Gastrocnemius medialis (tissue), 4 donors: ENCODE measurements around the gene CHST11. TPM values are rescaled to one million over a fixed set of nuclear protein-coding genes. Genes with fewer than 3 reads are reported as not detected.

Experiments used
- ATAC-seq, 2 donors: fragments of 150-250 bp; one replicate each; pipeline ENCODE4 v1.9.1; 2016
- DNase-seq, 2 donors: peaks; one replicate each; pipeline ENCODE4 v3.0.0-alpha.2; 2019
- H3K27ac ChIP-seq, 4 donors: fragments of 200-600 bp; sonication (generic); 1 replicate in 1 of 4; 2 replicates in 3 of 4; pipeline ENCODE4 v1.5.1; 2016 to 2018; ENCODE audit warnings: mild to moderate bottlenecking in 2 of 4, moderate library complexity in 1 of 4
- H3K27me3 ChIP-seq, 3 donors: fragments of 200-600 bp; sonication (generic) in 2 of 3; 1 replicate in 1 of 3; 2 replicates in 2 of 3; pipeline versions ENCODE4 v1.5.1 to v1.6.0; 2016 to 2019; ENCODE audit warnings: mild to moderate bottlenecking in 1 of 3, moderate library complexity in 1 of 3
- H3K36me3 ChIP-seq, 2 donors: fragments of 200-600 bp; sonication (generic) in 1 of 2; one replicate each; pipeline ENCODE4 v1.5.1; 2017 to 2018
- H3K4me1 ChIP-seq, 2 donors: fragments of 200-600 bp; sonication (generic) in 1 of 2; one replicate each; pipeline ENCODE4 v1.5.1; 2016 to 2017; ENCODE audit warnings: mild to moderate bottlenecking in 2 of 2
- H3K4me3 ChIP-seq, 4 donors: fragments of 200-600 bp; sonication (generic) in 3 of 4; 1 replicate in 1 of 4; 2 replicates in 3 of 4; pipeline ENCODE4 v1.5.1; 2016 to 2019; ENCODE audit warnings: mild to moderate bottlenecking in 2 of 4
- H3K9me3 ChIP-seq, 3 donors: fragments of 200-600 bp; sonication (generic) in 2 of 3; 1 replicate in 1 of 3; 2 replicates in 2 of 3; pipeline ENCODE4 v1.5.1; 2016 to 2019
- CTCF ChIP-seq, 5 experiments: fragments of 450-650 bp in 3 of 5; fragments of 200-600 bp in 2 of 5; sonication (generic) in 2 of 5; IDR thresholded peaks in 4 of 5; conservative IDR thresholded peaks in 1 of 5; 1 replicate in 4 of 5; 2 replicates in 1 of 5; pipeline ENCODE4 v1.5.1; 2016 to 2019; ENCODE audit warnings: antibody characterized with exemption in 5 of 5, mild to moderate bottlenecking in 3 of 5, moderate library complexity in 3 of 5
- POLR2A ChIP-seq, 2 donors: fragments of 450-650 bp; IDR thresholded peaks; one replicate each; pipeline ENCODE4 v1.6.1; 2017; ENCODE audit warnings: antibody characterized with exemption in 2 of 2, mild to moderate bottlenecking in 2 of 2, moderate library complexity in 2 of 2
- in situ Hi-C, 4 donors: fragments of 200-750 bp; cut with MboI; loops; one replicate each; pipeline versions ENCODE4 v1.15.0 to v1.8.0; 2017; ENCODE audit warnings: low sequenced_read_pairs in 4 of 4
- intact Hi-C: fragments of 100-400 bp; cut with DNase I; formaldehyde crosslinking; loops from one replicate; pipeline ENCODE4 v1.15.1; 2023; ENCODE audit warnings: low total_unique reads
- total RNA-seq, 4 donors: library from RNA; depleted of rRNA; stranded (reverse); fragments of >200 nt; gene quantifications; one replicate each; pipeline versions ENCODE4 v1.1.0 to v1.2.3, GENCODE V29; 2016

CHST11 gene
- total RNA-seq, 4 donors from 2014 or later: 0.17 to 2.1 (median 1.4) TPM

- TF ChIP-seq CTCF (IDR thresholded peaks at IDR 0.05 in 4 of 5, conservative IDR thresholded peaks at IDR 0.05 in 1 of 5): no peak
- no peak for TF ChIP-seq POLR2A (IDR thresholded peaks at IDR 0.05)
These were observed 80.1 kb downstream of the CHST11 start for GRCh38 chr12:104536841-104537240.

GRCh38 chr12:104538056-104538455 lies 81.3 kb downstream of the CHST11 start:
- no peak for TF ChIP-seq CTCF (IDR thresholded peaks at IDR 0.05 in 4 of 5, conservative IDR thresholded peaks at IDR 0.05 in 1 of 5)
- no peak for TF ChIP-seq POLR2A (IDR thresholded peaks at IDR 0.05)
- Histone ChIP-seq H3K27me3 (no peaks in the 10 kb centered on the region), H3K4me3 (no peak overlapping the region), H3K9me3 (no peaks in the 10 kb centered on the region), H3K4me1 (no peaks in the 10 kb centered on the region), H3K36me3 (no peaks in the 10 kb centered on the region), H3K27ac (no peak overlapping the region)
- no peak for DNase-seq
- intact Hi-C loops: no loop called here
- in situ Hi-C loops: no loop called here
- ATAC-seq: no peak

More at GRCh38 chr12:104536841-104537240, 80.1 kb downstream of the CHST11 start:
- H3K36me3 ChIP-seq: no peaks in the 10 kb centered on the region
- no peak overlapping the region for H3K4me3 ChIP-seq
- H3K4me1 ChIP-seq: no peaks in the 10 kb centered on the region
- H3K9me3 ChIP-seq: no peaks in the 10 kb centered on the region
- H3K27me3 ChIP-seq: no peaks in the 10 kb centered on the region
- DNase-seq (no peak), ATAC-seq (no peak)
- intact Hi-C loops (no loop called here), in situ Hi-C loops (no loop called here)
- no peak overlapping the region for H3K27ac ChIP-seq

- no peaks in the 10 kb centered on the region for H3K9me3 ChIP-seq
- no peaks in the 10 kb centered on the region for H3K27me3 ChIP-seq
- in situ Hi-C loops: no loop called here
- TF ChIP-seq CTCF (IDR thresholded peaks at IDR 0.05 in 4 of 5, conservative IDR thresholded peaks at IDR 0.05 in 1 of 5) (no peak), POLR2A (IDR thresholded peaks at IDR 0.05) (no peak)
- no peak overlapping the region for H3K27ac ChIP-seq
- no peak overlapping the region for H3K4me3 ChIP-seq
- no peak for ATAC-seq
- no peaks in the 10 kb centered on the region for H3K4me1 ChIP-seq
- intact Hi-C loops: no loop called here
- no peak for DNase-seq
- no peaks in the 10 kb centered on the region for H3K36me3 ChIP-seq
These were observed 82.2 kb downstream of the CHST11 start for GRCh38 chr12:104538891-104539462.

- TF ChIP-seq POLR2A (IDR thresholded peaks at IDR 0.05): no peak
- no peak for TF ChIP-seq CTCF (IDR thresholded peaks at IDR 0.05 in 4 of 5, conservative IDR thresholded peaks at IDR 0.05 in 1 of 5)
- no peaks in the 10 kb centered on the region for H3K4me1 ChIP-seq
- intact Hi-C loops: no loop called here
- DNase-seq: no peak
- in situ Hi-C loops: no loop called here
- no peaks in the 10 kb centered on the region for H3K9me3 ChIP-seq
- H3K27ac ChIP-seq: no peak overlapping the region
- no peak for ATAC-seq
- H3K27me3 ChIP-seq: no peaks in the 10 kb centered on the region
- no peak overlapping the region for H3K4me3 ChIP-seq
- H3K36me3 ChIP-seq: no peaks in the 10 kb centered on the region
These were observed 88.1 kb downstream of the CHST11 start for GRCh38 chr12:104544836-104545235.

GRCh38 chr12:104546575-104546974 lies 89.8 kb downstream of the CHST11 start:
- Histone ChIP-seq H3K27me3 (no peaks in the 10 kb centered on the region), H3K9me3 (no peaks in the 10 kb centered on the region), H3K4me3 (no peak overlapping the region), H3K36me3 (no peaks in the 10 kb centered on the region), H3K27ac (no peak overlapping the region), H3K4me1 (no peaks in the 10 kb centered on the region)
- DNase-seq (peak in 1 of 2 donors; percentile 22), ATAC-seq (peak in 1 of 2 donors; percentile 21)
- in situ Hi-C loops (no loop called here), intact Hi-C loops (no loop called here)
- no peak for TF ChIP-seq CTCF (IDR thresholded peaks at IDR 0.05 in 4 of 5, conservative IDR thresholded peaks at IDR 0.05 in 1 of 5)
- TF ChIP-seq POLR2A (IDR thresholded peaks at IDR 0.05): no peak
